Measurements from ENCODE around the gene TRRAP. TPM values are rescaled to one million over a fixed set of nuclear protein-coding genes. Genes with fewer than 3 reads are reported as not detected.

TRRAP gene
- total RNA-seq, 1 donor from 2014 or later: 35.6 TPM

DNA sequence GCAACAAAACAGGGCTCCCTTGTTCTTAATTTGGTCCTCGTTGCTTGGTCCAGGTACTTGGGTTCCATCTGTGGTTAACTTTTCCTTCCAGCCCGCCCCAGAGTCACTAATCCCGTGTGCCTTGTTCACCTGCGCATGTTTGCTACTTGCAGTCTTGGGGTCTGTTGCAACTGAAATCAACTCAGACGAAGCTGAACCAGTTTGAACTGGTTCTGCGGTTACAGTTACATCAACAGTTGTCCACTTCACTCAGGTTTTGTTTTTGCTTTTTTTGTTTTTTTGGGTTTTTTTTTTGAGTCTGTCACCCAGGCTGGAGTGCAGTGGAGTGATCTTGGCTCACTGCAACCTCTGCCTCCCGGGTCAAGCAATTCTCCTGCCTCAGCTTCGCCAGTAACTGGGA lies 34.7 kb downstream of the TRRAP start:
- no peaks in the 10 kb centered on the region for H3K4me1 ChIP-seq
- no peaks in the 10 kb centered on the region for H3K9me3 ChIP-seq
- H3K36me3 ChIP-seq: peaks cover 95% of the 10 kb centered on the region
- H3K4me3 ChIP-seq: no peak overlapping the region
- H3K27me3 ChIP-seq: no peaks in the 10 kb centered on the region
- intact Hi-C loops (cut with DNase I): no loop called here
- H3K27ac ChIP-seq: no peak overlapping the region
- DNase-seq: no peak
- no peak for ATAC-seq
- TF ChIP-seq, protein P1, sequence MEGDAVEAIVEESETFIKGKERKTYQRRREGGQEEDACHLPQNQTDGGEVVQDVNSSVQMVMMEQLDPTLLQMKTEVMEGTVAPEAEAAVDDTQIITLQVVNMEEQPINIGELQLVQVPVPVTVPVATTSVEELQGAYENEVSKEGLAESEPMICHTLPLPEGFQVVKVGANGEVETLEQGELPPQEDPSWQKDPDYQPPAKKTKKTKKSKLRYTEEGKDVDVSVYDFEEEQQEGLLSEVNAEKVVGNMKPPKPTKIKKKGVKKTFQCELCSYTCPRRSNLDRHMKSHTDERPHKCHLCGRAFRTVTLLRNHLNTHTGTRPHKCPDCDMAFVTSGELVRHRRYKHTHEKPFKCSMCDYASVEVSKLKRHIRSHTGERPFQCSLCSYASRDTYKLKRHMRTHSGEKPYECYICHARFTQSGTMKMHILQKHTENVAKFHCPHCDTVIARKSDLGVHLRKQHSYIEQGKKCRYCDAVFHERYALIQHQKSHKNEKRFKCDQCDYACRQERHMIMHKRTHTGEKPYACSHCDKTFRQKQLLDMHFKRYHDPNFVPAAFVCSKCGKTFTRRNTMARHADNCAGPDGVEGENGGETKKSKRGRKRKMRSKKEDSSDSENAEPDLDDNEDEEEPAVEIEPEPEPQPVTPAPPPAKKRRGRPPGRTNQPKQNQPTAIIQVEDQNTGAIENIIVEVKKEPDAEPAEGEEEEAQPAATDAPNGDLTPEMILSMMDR (IDR thresholded peaks at IDR 0.05): no peak

DNA sequence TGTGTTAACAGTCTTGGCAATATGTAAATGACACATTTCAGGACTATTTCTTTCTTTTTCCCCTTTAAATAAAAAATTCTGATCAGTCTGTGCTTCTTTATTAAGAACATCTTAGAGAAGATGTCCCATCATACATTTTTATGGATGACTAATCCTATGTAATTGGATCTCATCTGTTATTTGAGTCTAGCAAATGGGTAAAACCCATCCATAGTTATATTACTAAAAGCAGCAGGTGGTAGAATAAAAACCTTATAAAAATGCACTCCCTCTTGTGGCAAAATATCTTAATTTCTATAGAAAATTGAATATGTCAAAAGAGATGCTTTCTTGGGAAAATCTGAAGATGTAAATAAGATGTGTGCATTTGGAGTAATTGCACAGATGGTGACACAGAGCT lies 35.3 kb downstream of the TRRAP start:
- Histone ChIP-seq H3K9me3 (no peaks in the 10 kb centered on the region), H3K36me3 (peaks cover 95% of the 10 kb centered on the region), H3K27ac (no peak overlapping the region), H3K27me3 (no peaks in the 10 kb centered on the region), H3K4me3 (no peak overlapping the region), H3K4me1 (no peaks in the 10 kb centered on the region)
- ATAC-seq (no peak), DNase-seq (no peak)
- intact Hi-C loops (cut with DNase I): no loop called here
- TF ChIP-seq, protein P1 (IDR thresholded peaks at IDR 0.05): no peak

DNA sequence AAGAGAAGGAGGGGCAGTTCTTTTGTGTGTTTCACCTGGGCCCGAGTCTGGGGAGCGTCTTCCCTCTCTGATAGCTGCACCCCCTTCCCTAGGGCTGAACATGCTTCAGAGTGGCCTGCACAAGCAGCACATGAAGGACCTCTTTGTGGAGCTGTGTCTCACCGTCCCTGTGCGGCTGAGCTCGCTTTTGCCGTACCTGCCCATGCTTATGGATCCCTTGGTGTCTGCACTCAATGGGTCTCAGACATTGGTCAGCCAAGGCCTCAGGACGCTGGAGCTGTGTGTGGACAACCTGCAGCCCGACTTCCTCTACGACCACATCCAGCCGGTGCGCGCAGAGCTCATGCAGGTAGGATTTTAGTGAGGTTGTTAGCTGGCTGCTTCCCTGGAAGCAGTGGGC lies 39.0 kb downstream of the TRRAP start:
- no peak for ATAC-seq
- no peak overlapping the region for H3K4me3 ChIP-seq

DNA sequence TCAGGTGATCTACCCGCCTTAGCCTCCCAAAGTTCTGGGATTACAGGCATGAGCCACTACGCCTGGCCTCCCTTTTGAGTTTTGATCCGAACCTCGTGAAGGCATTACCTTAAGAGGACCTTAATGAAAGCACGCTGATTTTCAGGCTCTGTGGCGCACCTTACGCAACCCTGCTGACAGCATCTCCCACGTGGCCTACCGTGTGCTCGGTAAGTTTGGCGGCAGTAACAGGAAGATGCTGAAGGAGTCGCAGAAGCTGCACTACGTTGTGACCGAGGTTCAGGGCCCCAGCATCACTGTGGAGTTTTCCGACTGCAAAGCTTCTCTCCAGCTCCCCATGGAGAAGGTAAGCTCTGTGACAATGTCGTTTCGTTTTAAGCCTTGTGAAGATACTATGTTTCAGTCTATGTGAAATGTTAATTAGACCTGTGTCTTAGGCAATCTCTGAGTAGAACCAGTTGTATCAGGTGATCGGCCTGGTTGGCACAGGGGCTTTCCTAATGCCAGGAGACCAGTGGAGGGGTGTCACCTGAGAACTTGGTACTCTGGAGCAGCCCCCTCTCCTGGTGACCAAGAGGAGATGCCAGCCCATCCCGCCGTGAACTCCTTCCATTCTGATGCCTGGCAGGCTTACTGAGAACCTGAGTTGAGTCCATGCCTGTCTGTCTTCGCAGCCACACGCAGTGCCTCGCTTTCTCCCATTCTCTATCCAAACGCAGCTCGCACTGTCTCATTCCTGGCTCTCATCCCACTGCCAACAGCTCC lies 43.5 kb downstream of the TRRAP start:
- no peak overlapping the region for H3K27ac ChIP-seq
- intact Hi-C loops (cut with DNase I): no loop called here
- H3K27me3 ChIP-seq: no peaks in the 10 kb centered on the region
- H3K9me3 ChIP-seq: no peaks in the 10 kb centered on the region
- H3K4me1 ChIP-seq: peaks cover 4% of the 10 kb centered on the region
- H3K36me3 ChIP-seq: peaks cover 99% of the 10 kb centered on the region
- DNase-seq (no peak), ATAC-seq (no peak)
- TF ChIP-seq, protein P1 (IDR thresholded peaks at IDR 0.05): no peak
- no peak overlapping the region for H3K4me3 ChIP-seq

More for the DNA sequence above, 39.0 kb downstream of the TRRAP start:
- Histone ChIP-seq H3K9me3 (no peaks in the 10 kb centered on the region), H3K27me3 (no peaks in the 10 kb centered on the region), H3K36me3 (peaks cover 96% of the 10 kb centered on the region), H3K4me1 (peaks cover 3% of the 10 kb centered on the region), H3K27ac (no peak overlapping the region)
- no peak for DNase-seq
- TF ChIP-seq, protein P1 (IDR thresholded peaks at IDR 0.05): no peak
- intact Hi-C loops (cut with DNase I): no loop called here

DNA sequence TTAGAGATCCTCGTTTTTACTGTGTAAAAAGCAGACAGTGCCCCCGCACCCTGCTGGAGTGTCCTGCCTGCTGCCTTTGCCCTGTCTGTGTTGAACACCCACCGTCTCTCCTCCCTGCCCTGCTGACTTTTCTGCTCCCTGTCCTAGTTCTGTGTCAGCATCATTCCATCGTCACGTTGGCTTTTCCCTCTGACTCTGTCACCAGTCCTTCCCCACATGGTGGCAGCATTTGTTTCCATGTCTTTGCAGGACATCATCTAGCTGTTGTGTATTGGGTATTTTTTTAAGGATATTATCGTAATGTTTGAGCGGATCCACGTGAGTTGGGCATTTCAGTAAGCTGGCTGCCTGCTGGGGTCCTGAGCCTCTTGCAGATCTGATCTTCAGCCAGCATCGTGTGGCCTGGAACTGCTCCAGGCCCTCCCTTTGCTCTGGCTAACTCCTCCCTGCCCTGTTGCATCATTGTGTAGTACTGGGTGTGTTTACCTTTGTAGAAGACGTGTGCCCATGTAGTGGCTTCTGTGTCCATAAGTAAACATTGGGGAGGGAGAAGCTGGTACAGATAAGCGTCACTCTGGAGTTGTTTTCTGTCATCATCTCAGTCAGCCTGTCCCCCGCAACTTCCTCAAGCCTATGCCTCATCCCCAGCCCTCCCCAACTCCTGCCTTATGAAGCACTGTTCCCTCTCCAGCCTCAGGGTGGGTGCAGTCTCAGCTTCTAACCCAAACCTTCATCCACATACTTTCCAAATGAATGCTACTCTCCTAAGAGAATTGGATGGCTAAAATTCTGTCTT lies 44.3 kb downstream of the TRRAP start:
- no peaks in the 10 kb centered on the region for H3K9me3 ChIP-seq
- H3K27ac ChIP-seq: no peak overlapping the region
- H3K36me3 ChIP-seq: peaks cover 99% of the 10 kb centered on the region
- peaks cover 4% of the 10 kb centered on the region for H3K4me1 ChIP-seq
- no peak overlapping the region for H3K4me3 ChIP-seq
- no peaks in the 10 kb centered on the region for H3K27me3 ChIP-seq
- DNase-seq (peak; percentile 78), ATAC-seq (peak; percentile 92)
- TF ChIP-seq, protein P1 (IDR thresholded peaks at IDR 0.05): no peak
- intact Hi-C loops (cut with DNase I): no loop called here
